GM12892 (cell line): ENCODE measurements around the gene ADCY4.

Experiments
- POLR2A ChIP-seq: IDR thresholded peaks from 2 replicates; pipeline ENCODE4 v1.6.1; 2011; ENCODE audit warnings: low read depth, low read length, control low read depth
- POLR2AphosphoS5 ChIP-seq: IDR thresholded peaks from 2 replicates; pipeline ENCODE4 v1.6.1; 2011; ENCODE audit warnings: low read depth, low read length, control low read depth
- TAF1 ChIP-seq: IDR thresholded peaks from 2 replicates; pipeline ENCODE4 v1.6.1; 2011; ENCODE audit warnings: low read depth, mild to moderate bottlenecking, control low read depth, low read length, borderline replicate concordance

- TF ChIP-seq TAF1: no peak
- TF ChIP-seq POLR2A: no peak
- no peak for TF ChIP-seq POLR2AphosphoS5
Observed at GRCh38 chr14:24376448-24377070, 41.7 kb upstream of the ADCY4 start.
